Natural killer cell (primary cell): ENCODE data around the gene FSTL4. TPM values are rescaled to one million over a fixed set of nuclear protein-coding genes. Genes with fewer than 3 reads are reported as not detected.

Experiments
- ATAC-seq, 3 donors: fragments of 150-1000 bp in 2 of 3; fragments of 200-7000 bp in 1 of 3; cut with Tn5 transposase; 1 replicate in 1 of 3; 2 replicates in 2 of 3; pipeline ENCODE4 v1.10.0; 2021; ENCODE audit warnings: mild to moderate bottlenecking in 2 of 3, moderate library complexity in 2 of 3
- DNase-seq, 2 donors: peaks; one replicate each; pipeline versions ENCODE4 v3.0.0 to v3.0.0-alpha.2; 2013 to 2021; ENCODE audit warnings: mixed read lengths in 1 of 2
- H3K27ac ChIP-seq: one replicate; pipeline ENCODE4 v1.5.1; 2013; ENCODE audit warnings: mild to moderate bottlenecking, low read length
- H3K27me3 ChIP-seq: one replicate; pipeline ENCODE4 v1.6.1; 2013; ENCODE audit warnings: low read length; ENCODE audit not compliant: control insufficient read depth, insufficient read depth
- H3K36me3 ChIP-seq: one replicate; pipeline ENCODE4 v1.6.1; 2013; ENCODE audit warnings: low read length; ENCODE audit not compliant: control insufficient read depth, insufficient read depth
- H3K4me1 ChIP-seq: one replicate; pipeline ENCODE4 v1.6.1; 2013; ENCODE audit warnings: low read length; ENCODE audit not compliant: control insufficient read depth, insufficient read depth
- H3K4me3 ChIP-seq: one replicate; pipeline ENCODE4 v1.5.1; 2013; ENCODE audit warnings: low read length
- H3K9me3 ChIP-seq: one replicate; pipeline ENCODE4 v1.6.1; 2013; ENCODE audit warnings: low read length; ENCODE audit not compliant: control insufficient read depth, insufficient read depth
- H3K27ac Mint-ChIP-seq, 2 donors: one replicate each; pipeline ENCODE4 v1.8.0; 2022; ENCODE audit warnings: mild to moderate bottlenecking in 2 of 2, mixed read lengths in 2 of 2, moderate library complexity in 1 of 2
- H3K27me3 Mint-ChIP-seq, 2 donors: one replicate each; pipeline ENCODE4 v1.8.0; 2022; ENCODE audit warnings: low read depth in 2 of 2, mixed read lengths in 2 of 2
- H3K36me3 Mint-ChIP-seq: one replicate; pipeline ENCODE4 v1.8.0; 2022; ENCODE audit warnings: mixed read lengths
- H3K4me1 Mint-ChIP-seq, 2 donors: one replicate each; pipeline ENCODE4 v1.8.0; 2022; ENCODE audit warnings: mixed read lengths in 2 of 2
- H3K4me3 Mint-ChIP-seq: one replicate; pipeline ENCODE4 v1.8.0; 2022; ENCODE audit warnings: mild to moderate bottlenecking, moderate library complexity, mixed read lengths
- H3K9me3 Mint-ChIP-seq, 2 donors: one replicate each; pipeline ENCODE4 v1.8.0; 2022; ENCODE audit warnings: mixed read lengths in 2 of 2
- CTCF ChIP-seq: fragments of 200-600 bp; IDR thresholded peaks from one replicate; pipeline ENCODE4 v1.8.0; 2022; ENCODE audit warnings: antibody characterized with exemption
- WGBS: methylation state at CpG from one replicate; pipeline ENCODE4 v1.1.7; 2013; ENCODE audit warnings: missing lambda C conversion rate; ENCODE audit not compliant: insufficient coverage; 5-methylcytosine and 5-hydroxymethylcytosine counted together
- intact Hi-C: fragments of 100-400 bp; cut with micrococcal nuclease; formaldehyde crosslinking; loops from one replicate; pipeline ENCODE4 v1.14.2; 2022
- total RNA-seq, 4 donors: library from RNA; stranded (reverse); fragments of 120-200 nt in 1 of 4; gene quantifications; one replicate each; pipeline versions ENCODE4 v1.2.3 to v1.2.4, GENCODE V29; 2013 to 2022

Gene FSTL4
- total RNA-seq, 3 donors from 2014 or later (not counting 1 experiment from before 2014, with no cell fraction given): 0.11 to 0.75 (median 0.55) TPM

- Histone ChIP-seq H3K36me3 (no peaks in the 10 kb centered on the region), H3K27me3 (no peaks in the 10 kb centered on the region), H3K9me3 (no peaks in the 10 kb centered on the region), H3K27ac (no peak overlapping the region), H3K4me1 (no peaks in the 10 kb centered on the region), H3K4me3 (no peak overlapping the region)
- ATAC-seq (no peak), DNase-seq (no peak)
- intact Hi-C loops: no loop called here
- Mint-ChIP-seq H3K9me3 (no peaks in the 10 kb centered on the region), H3K27me3 (peaks cover 8 to 11% of the 10 kb centered on the region in 2 donors), H3K4me1 (no peaks in the 10 kb centered on the region), H3K36me3 (no peaks in the 10 kb centered on the region), H3K4me3 (no peak overlapping the region), H3K27ac (no peak overlapping the region)
- WGBS: 65% methylated on average over 3 of the region's 4 CpGs
- TF ChIP-seq CTCF: no peak
Measured at GRCh38 chr5:133389066-133389590, 223.2 kb downstream of the FSTL4 start.

- 91% methylated on average over 9 of the region's 9 CpGs for WGBS
- DNase-seq: no peak
- Histone ChIP-seq H3K4me1 (no peaks in the 10 kb centered on the region), H3K9me3 (no peaks in the 10 kb centered on the region), H3K36me3 (no peaks in the 10 kb centered on the region), H3K27ac (no peak overlapping the region), H3K4me3 (no peak overlapping the region), H3K27me3 (no peaks in the 10 kb centered on the region)
- Mint-ChIP-seq H3K9me3 (no peaks in the 10 kb centered on the region), H3K4me3 (no peak overlapping the region), H3K27me3 (peaks cover 8 to 19% of the 10 kb centered on the region in 2 donors), H3K36me3 (no peaks in the 10 kb centered on the region), H3K4me1 (no peaks in the 10 kb centered on the region), H3K27ac (no peak overlapping the region)
- intact Hi-C loops: no loop called here
- no peak for TF ChIP-seq CTCF
- ATAC-seq: no peak
Measured at GRCh38 chr5:133387621-133388020, 224.7 kb downstream of the FSTL4 start.

GRCh38 chr5:133387091-133387490 is 225.2 kb downstream of the FSTL4 start:
- H3K4me1 ChIP-seq: no peaks in the 10 kb centered on the region
- Mint-ChIP-seq H3K4me3 (no peak overlapping the region), H3K27ac (no peak overlapping the region), H3K27me3 (peaks cover 8 to 19% of the 10 kb centered on the region in 2 donors), H3K9me3 (no peaks in the 10 kb centered on the region), H3K36me3 (no peaks in the 10 kb centered on the region), H3K4me1 (no peaks in the 10 kb centered on the region)
- H3K36me3 ChIP-seq: no peaks in the 10 kb centered on the region
- no peak overlapping the region for H3K27ac ChIP-seq
- no peak for ATAC-seq
- H3K27me3 ChIP-seq: no peaks in the 10 kb centered on the region
- H3K4me3 ChIP-seq: no peak overlapping the region
- DNase-seq: no peak
- 75% methylated on average over 4 of the region's 4 CpGs for WGBS
- intact Hi-C loops: no loop called here
- H3K9me3 ChIP-seq: no peaks in the 10 kb centered on the region
- no peak for TF ChIP-seq CTCF

- H3K27ac ChIP-seq: no peak overlapping the region
- H3K4me1 ChIP-seq: no peaks in the 10 kb centered on the region
- 61% methylated on average over 7 of the region's 10 CpGs for WGBS
- no peaks in the 10 kb centered on the region for H3K27me3 ChIP-seq
- no peaks in the 10 kb centered on the region for H3K4me1 Mint-ChIP-seq
- no peak overlapping the region for H3K27ac Mint-ChIP-seq
- no peak overlapping the region for H3K4me3 ChIP-seq
- H3K9me3 Mint-ChIP-seq: no peaks in the 10 kb centered on the region
- H3K36me3 ChIP-seq: no peaks in the 10 kb centered on the region
- ATAC-seq (no peak), DNase-seq (no peak)
- no peaks in the 10 kb centered on the region for H3K36me3 Mint-ChIP-seq
- H3K4me3 Mint-ChIP-seq: no peak overlapping the region
- H3K27me3 Mint-ChIP-seq: peaks cover 8 to 19% of the 10 kb centered on the region in 2 donors
- H3K9me3 ChIP-seq: no peaks in the 10 kb centered on the region
- no peak for TF ChIP-seq CTCF
- intact Hi-C loops: no loop called here
Measured at GRCh38 chr5:133386662-133387061, 225.7 kb downstream of the FSTL4 start.
